ENCODE results near the gene FANCE.

Gene FANCE

DNA sequence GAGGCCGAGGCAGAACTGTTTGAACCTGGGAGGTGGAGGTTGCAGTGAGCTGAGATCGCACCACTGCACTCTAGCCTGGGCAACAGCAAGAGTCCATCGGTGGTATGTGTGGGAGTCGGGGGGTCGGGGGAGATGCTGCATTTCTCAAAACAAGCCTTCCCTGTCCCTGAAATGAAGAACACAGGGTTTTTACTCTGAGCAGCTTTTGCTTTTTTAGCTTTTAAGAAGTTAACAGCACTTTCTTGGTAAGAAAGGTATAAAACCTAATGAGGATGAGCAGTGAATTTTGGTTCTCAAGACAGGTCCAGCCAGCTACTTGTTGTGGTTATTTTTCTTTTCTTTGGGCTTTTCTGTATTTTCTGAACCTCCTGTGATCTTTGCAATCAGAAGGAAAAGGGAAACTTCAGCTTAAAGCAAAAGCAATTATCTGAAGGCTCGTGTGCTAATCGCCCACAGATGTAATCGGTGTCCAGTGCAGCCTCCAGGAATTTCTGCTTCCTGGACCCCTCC, 19.8 kb downstream of the FANCE start:
- TF ChIP-seq TAF1 (IDR thresholded peaks at IDR 0.05; ENCODE audit: borderline replicate concordance, insufficient read depth, low read length) (no peak), SIN3A (IDR thresholded peaks at IDR 0.05; ENCODE audit: borderline replicate concordance, insufficient read depth, low read length) (no peak), POLR2AphosphoS5 (IDR thresholded peaks at IDR 0.05; ENCODE audit: low read depth, low read length) (no peak), FOXP2 (optimal IDR thresholded peaks at IDR 0.05; ENCODE audit: borderline replicate concordance, extremely low read depth, extremely low read length, insufficient read depth) (no peak)
- TF ChIP-seq, protein P1, sequence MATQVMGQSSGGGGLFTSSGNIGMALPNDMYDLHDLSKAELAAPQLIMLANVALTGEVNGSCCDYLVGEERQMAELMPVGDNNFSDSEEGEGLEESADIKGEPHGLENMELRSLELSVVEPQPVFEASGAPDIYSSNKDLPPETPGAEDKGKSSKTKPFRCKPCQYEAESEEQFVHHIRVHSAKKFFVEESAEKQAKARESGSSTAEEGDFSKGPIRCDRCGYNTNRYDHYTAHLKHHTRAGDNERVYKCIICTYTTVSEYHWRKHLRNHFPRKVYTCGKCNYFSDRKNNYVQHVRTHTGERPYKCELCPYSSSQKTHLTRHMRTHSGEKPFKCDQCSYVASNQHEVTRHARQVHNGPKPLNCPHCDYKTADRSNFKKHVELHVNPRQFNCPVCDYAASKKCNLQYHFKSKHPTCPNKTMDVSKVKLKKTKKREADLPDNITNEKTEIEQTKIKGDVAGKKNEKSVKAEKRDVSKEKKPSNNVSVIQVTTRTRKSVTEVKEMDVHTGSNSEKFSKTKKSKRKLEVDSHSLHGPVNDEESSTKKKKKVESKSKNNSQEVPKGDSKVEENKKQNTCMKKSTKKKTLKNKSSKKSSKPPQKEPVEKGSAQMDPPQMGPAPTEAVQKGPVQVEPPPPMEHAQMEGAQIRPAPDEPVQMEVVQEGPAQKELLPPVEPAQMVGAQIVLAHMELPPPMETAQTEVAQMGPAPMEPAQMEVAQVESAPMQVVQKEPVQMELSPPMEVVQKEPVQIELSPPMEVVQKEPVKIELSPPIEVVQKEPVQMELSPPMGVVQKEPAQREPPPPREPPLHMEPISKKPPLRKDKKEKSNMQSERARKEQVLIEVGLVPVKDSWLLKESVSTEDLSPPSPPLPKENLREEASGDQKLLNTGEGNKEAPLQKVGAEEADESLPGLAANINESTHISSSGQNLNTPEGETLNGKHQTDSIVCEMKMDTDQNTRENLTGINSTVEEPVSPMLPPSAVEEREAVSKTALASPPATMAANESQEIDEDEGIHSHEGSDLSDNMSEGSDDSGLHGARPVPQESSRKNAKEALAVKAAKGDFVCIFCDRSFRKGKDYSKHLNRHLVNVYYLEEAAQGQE (IDR thresholded peaks at IDR 0.05; ENCODE audit: insufficient read depth in 1 of 2, low read depth in 2 of 2, low read length in 2 of 2) = no peak

DNA sequence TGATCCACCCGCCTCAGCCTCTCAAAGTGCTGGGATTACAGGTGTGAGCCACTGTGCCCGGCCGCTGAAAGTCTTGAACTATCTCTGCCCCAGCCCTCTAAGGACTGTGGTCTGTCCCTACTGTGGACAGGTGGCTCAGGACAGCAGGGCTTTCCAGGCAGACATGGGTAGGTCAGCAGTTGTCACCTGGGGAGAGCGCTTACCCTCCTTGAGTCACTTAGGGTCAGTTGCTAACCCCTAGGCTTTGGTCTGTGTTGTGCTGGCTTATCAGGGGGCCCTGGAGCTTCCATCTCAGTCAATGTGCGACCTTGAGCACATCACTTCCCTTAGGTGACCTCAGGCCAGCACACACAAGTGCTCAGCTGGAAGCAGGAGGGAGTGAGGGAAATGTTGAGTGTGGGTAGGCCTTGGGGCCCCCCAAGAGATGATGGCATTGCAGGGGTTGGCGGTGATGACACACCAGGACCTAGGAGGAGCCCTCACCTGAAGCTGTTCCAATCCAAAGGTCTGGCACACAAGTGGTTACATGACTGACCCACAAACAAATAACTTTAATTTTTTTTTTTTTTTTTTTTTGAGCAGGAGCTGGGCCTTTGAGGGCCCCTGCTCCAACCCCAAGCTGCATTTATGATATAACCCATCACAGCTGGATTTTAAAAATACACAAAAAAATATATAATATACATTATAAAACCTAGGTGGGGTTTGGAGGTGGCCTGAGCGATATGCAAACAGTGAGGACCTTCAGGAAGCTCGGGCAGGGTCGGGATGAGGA, 21.1 kb downstream of the FANCE start:
- TF ChIP-seq FOXP2 (optimal IDR thresholded peaks at IDR 0.05; ENCODE audit: borderline replicate concordance, extremely low read depth, extremely low read length, insufficient read depth) = no peak
- TF ChIP-seq, protein P1 (IDR thresholded peaks at IDR 0.05; ENCODE audit: insufficient read depth in 1 of 2, low read depth in 2 of 2, low read length in 2 of 2) = no peak
- no peak for TF ChIP-seq SIN3A (IDR thresholded peaks at IDR 0.05; ENCODE audit: borderline replicate concordance, insufficient read depth, low read length)
- no peak for TF ChIP-seq TAF1 (IDR thresholded peaks at IDR 0.05; ENCODE audit: borderline replicate concordance, insufficient read depth, low read length)
- no peak for TF ChIP-seq POLR2AphosphoS5 (IDR thresholded peaks at IDR 0.05; ENCODE audit: low read depth, low read length)

DNA sequence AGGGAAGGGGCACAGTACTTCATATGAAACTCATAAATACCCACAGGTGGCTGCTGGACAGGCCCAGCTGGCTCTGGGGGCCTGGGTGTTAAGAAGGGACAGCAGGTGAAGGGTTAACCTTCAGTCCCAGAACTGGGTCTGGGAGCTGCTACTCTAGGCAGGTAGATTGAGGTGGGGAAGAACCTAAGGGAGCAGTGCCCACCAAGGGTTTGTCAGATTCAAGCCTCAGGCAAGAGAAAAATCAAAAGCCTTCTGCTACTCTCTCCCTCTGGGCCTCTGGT, 21.7 kb downstream of the FANCE start:
- TF ChIP-seq SIN3A (IDR thresholded peaks at IDR 0.05; ENCODE audit: borderline replicate concordance, insufficient read depth, low read length) (no peak), FOXP2 (optimal IDR thresholded peaks at IDR 0.05; ENCODE audit: borderline replicate concordance, extremely low read depth, extremely low read length, insufficient read depth) (no peak), POLR2AphosphoS5 (IDR thresholded peaks at IDR 0.05; ENCODE audit: low read depth, low read length) (no peak; the same call in 1 of the 2 replicates), TAF1 (IDR thresholded peaks at IDR 0.05; ENCODE audit: borderline replicate concordance, insufficient read depth, low read length) (no peak)
- TF ChIP-seq, protein P1 (IDR thresholded peaks at IDR 0.05; ENCODE audit: insufficient read depth in 1 of 2, low read depth in 2 of 2, low read length in 2 of 2) = no peak

DNA sequence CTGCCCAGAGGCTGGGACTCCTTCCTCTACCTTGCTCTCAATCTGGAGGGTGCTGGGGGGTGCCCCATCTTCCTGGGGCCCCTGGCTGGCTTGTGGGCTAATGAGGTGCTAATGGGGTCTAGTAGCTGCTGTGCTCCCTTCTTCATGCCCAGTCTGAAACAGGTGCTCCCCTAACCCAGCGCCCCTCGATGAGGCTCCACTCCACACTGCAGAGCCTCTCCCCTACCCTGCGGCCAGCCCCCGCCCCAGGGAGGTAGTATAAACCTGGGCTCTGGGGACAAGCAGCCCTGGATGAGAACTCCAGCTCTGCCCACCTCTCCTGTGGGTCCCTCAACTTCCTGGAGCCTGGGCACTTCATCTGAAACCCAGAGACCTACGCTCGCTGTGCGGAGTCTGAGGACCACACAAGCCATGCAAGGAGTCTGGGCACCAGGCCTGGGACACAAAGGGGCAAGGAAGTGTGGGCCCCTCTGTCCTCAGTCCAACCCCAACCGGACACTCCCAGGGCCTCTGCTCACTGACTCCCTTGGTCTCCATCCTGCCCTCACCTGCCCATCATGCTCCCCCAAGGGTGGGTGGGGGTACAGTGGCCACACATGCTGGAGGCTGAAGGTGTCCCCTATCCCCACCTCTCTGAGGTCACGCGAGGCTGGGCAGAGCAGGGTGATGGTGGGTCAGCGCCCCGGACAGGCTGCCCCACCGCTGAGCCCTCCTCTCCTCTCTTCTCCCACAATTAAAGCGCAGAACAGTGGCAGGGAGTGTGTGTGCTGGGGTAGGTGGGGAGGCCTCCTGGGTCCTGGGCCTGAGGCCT, 22.2 kb downstream of the FANCE start:
- TF ChIP-seq SIN3A (IDR thresholded peaks at IDR 0.05; ENCODE audit: borderline replicate concordance, insufficient read depth, low read length) (no peak), TAF1 (IDR thresholded peaks at IDR 0.05; ENCODE audit: borderline replicate concordance, insufficient read depth, low read length) (no peak), POLR2AphosphoS5 (IDR thresholded peaks at IDR 0.05; ENCODE audit: low read depth, low read length) (peak; percentile 64; the same call in 1 of the 2 replicates), FOXP2 (optimal IDR thresholded peaks at IDR 0.05; ENCODE audit: borderline replicate concordance, extremely low read depth, extremely low read length, insufficient read depth) (no peak)
- TF ChIP-seq, protein P1 (IDR thresholded peaks at IDR 0.05; ENCODE audit: insufficient read depth in 1 of 2, low read depth in 2 of 2, low read length in 2 of 2) = no peak
